GM21390 (cell line): Measurements from ENCODE around the gene CNTD1.

Experiments used
- ATAC-seq: cut with Tn5 transposase; IDR thresholded peaks from one replicate; pipeline ENCODE4 v1.9.1; 2021; ENCODE audit not compliant: unreplicated experiment

Gene CNTD1

GRCh38 chr17:42779304-42779935 is 19.2 kb upstream of the CNTD1 start:
- no peak for ATAC-seq

- no peak for ATAC-seq
Measured at GRCh38 chr17:42779936-42780850, 18.5 kb upstream of the CNTD1 start, which contains the start of gene WNK4. TSS of gene WNK4 (plus strand) at chr17:42780610. CDS start at chr17:42780699, 89 bp downstream.

GRCh38 chr17:42780851-42781638 is 17.6 kb upstream of the CNTD1 start:
- no peak for ATAC-seq

GRCh38 chr17:42781639-42782165 is 17.0 kb upstream of the CNTD1 start:
- no peak for ATAC-seq

- no peak for ATAC-seq
Measured at GRCh38 chr17:42782166-42783061, 16.2 kb upstream of the CNTD1 start.

GRCh38 chr17:42783062-42783790 is 15.4 kb upstream of the CNTD1 start:
- no peak for ATAC-seq

- no peak for ATAC-seq
Measured at GRCh38 chr17:42783791-42784138, 14.9 kb upstream of the CNTD1 start.

- no peak for ATAC-seq
Measured at GRCh38 chr17:42784409-42784808, 14.3 kb upstream of the CNTD1 start.

GRCh38 chr17:42784811-42785592 is 13.7 kb upstream of the CNTD1 start:
- no peak for ATAC-seq

GRCh38 chr17:42787266-42787665 is 11.4 kb upstream of the CNTD1 start:
- no peak for ATAC-seq

- ATAC-seq, result no peak
Measured at GRCh38 chr17:42791948-42792347, 6.7 kb upstream of the CNTD1 start.

GRCh38 chr17:42792545-42792944 is 6.1 kb upstream of the CNTD1 start:
- ATAC-seq, result no peak

- no peak for ATAC-seq
Measured at GRCh38 chr17:42795061-42795460, 3.6 kb upstream of the CNTD1 start.

GRCh38 chr17:42795465-42795864 is 3.2 kb upstream of the CNTD1 start:
- ATAC-seq, result no peak

- no peak for ATAC-seq
Measured at GRCh38 chr17:42796066-42796758, 2.4 kb upstream of the CNTD1 start.

GRCh38 chr17:42797067-42798007 is 1.3 kb upstream of the CNTD1 start:
- no peak for ATAC-seq

- no peak for ATAC-seq
Measured at GRCh38 chr17:42798011-42798382, 664 bp upstream of the CNTD1 start.
